GM12801 (cell line): ENCODE measurements around the gene TMEM87B.

Experiments
- TF ChIP-seq, protein P1 (sequence below): IDR thresholded peaks from one replicate; pipeline ENCODE4 v1.5.1; 2011; ENCODE audit warnings: control low read depth; ENCODE audit not compliant: insufficient read length; ENCODE audit errors: extremely low read depth

TMEM87B gene

DNA sequence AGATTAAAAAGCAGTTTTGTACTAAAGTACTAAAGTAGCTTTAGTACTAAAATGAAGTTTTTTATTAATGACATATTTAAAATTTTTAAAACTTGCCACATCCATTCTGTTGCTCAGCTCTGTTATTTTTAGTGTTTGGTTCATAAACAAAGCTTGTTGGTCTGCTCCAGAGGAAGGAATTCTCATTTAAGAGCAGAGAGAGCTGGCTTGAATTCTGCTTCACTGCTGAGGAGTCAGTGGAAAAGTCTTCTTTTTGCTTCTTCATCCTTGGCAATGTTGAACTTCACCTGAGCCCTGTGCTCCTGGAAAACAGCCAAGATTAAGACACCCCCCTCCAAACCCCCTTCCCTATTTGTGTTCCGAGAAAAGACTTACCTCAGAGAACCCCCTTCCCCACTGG, 40.6 kb downstream of the TMEM87B start:
- TF ChIP-seq, protein P1, sequence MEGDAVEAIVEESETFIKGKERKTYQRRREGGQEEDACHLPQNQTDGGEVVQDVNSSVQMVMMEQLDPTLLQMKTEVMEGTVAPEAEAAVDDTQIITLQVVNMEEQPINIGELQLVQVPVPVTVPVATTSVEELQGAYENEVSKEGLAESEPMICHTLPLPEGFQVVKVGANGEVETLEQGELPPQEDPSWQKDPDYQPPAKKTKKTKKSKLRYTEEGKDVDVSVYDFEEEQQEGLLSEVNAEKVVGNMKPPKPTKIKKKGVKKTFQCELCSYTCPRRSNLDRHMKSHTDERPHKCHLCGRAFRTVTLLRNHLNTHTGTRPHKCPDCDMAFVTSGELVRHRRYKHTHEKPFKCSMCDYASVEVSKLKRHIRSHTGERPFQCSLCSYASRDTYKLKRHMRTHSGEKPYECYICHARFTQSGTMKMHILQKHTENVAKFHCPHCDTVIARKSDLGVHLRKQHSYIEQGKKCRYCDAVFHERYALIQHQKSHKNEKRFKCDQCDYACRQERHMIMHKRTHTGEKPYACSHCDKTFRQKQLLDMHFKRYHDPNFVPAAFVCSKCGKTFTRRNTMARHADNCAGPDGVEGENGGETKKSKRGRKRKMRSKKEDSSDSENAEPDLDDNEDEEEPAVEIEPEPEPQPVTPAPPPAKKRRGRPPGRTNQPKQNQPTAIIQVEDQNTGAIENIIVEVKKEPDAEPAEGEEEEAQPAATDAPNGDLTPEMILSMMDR: no peak

DNA sequence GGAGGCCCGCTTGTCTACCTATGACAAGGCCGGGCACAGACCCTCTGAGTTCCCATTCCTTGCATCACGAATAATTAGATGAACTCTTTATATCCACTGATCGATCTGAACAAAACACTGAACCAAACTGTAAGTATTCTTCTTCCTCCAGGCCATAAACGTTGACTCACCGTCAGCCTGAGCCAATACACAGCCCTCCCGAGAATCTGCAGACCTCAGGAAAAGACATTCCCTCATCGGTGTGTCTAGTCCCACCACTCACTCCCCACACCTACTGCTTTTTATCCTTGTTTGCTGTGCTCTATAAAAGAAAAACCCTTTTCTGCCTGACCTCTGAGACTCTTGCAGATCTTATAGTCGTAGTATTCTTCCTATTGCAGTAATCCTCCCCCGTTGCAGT, 41.0 kb downstream of the TMEM87B start:
- TF ChIP-seq, protein P1: no peak

DNA sequence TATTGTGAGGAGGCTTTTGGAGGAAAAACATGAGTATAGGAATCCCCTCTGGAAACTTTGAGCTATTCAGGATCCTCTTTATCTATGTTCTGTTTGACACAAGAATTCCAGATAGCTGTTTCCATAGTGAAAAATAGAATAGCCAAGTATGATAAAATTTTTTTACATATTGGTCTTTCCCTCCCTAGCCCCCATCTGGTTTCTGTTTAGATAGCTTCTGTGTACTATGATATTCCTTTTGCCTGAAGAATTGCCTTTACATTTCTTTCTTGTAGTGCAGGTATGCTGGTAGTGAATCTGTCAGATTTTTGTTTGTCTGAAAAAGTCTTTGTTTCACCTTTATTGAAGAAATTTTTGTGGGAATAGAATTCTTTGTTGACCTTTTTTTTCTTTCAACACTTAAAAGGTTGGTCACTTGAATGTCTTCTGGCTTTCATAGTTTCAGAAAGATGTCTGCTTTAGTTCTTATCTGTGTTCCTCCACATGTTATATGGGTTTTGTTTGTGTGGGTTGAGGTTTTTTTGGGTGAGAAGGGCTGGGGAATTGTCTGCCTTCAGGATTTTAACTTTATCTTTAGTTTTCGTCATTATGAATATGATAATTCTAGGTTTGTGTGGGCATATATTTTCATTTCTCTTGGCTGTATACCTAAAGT, 53.2 kb downstream of the TMEM87B start:
- TF ChIP-seq, protein P1: no peak

DNA sequence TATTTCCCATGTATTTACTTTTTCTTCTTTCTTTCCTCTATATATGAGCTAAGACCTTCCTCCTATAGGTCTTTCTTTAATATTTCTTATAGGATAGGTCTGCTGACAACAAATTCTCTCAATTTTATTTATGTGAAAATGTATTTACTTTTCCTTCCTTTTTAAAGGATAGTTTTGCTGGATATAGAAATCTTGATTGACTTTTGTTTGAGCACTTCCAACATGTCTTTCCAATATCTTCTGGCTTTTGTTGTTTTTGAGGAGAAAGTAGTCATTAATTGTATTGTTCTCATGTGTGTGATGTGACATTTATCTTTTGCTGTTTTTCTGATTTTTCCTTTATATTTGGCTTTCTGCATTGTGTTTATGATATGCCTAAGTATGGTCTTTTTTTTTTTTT, 54.2 kb downstream of the TMEM87B start:
- TF ChIP-seq, protein P1: no peak

DNA sequence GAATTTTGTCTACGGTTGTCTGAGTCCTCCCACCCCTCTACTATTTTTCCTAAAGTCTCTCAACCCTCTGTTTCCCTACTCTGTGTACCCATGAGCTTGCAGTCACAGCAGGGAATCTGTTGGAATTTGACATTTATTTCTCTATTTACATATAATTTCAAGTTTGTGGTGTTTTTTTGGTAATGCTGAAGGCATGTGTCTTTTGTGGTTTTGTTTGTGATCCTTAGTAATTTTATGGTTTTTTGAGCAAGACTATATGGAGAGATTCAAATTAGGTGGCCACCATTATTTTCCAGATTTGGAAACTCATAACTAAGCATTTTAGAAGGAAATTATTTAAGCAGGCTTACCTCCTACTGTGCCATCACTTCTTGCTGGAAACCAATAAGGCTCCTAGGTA, 55.9 kb downstream of the TMEM87B start:
- TF ChIP-seq, protein P1: no peak

DNA sequence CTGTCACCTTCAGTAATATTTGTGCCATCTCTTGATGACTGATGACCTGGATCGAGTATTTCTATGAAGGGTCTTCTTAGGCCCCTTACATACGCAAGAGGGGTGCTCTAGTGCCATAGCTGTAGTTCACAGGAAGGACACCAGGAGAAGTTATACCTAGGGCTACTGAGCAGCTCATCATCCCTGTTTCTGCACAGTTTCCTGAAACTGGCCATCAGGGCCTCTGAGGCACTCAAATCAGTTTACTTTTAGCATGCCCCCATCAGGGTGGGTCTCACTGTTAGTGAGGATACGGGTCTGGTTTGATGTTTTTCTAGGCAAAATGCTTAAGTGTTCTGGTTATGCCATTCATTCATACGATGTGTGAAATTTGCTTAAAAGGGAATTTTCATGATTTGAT, 63.1 kb downstream of the TMEM87B start:
- TF ChIP-seq, protein P1: no peak

DNA sequence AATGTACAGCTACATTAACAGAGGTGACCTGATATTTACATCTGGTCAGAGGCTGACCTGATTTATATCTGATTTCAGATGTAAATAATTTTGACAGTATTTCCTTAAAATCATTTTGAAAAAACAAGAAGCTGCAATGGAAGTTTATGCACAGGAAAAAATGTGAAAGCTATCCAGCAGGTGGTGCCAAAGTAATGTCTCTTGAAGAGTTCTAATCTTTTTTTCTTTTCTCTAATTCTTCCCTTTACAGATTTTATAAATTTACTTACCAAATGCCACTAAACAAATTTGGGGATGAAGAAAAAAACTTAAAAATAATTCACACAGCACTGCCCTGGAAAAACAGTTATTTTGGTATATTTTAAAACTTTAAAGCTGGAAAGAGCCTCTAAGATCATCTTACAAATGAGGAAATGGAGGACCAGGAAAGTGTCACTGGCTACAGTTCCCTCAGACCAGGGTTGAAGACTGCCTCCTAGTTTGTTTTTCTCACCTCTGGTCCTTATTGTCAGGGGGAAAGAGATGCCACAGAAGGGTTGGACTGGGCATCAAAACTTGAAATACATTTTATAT, 66.7 kb downstream of the TMEM87B start:
- TF ChIP-seq, protein P1: no peak

DNA sequence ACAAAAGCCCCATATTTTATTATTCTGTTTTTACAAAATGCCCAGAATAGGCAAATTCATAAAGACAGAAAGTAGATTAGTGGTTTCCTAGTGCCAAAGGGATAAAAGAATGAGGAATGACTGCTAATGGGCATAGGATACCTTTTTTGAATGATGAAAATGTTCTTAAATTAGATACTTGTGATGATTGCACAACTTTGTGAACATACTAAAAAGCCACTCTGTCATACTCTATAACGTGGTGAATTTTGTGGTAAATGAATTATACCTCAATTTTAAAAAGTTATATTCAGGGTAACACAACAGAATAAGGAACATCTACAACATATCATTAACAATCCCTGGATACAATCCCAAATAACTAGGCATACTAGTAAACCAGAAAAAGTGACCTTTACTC, 74.0 kb downstream of the TMEM87B start:
- TF ChIP-seq, protein P1: no peak
